Stimulated activated CD8-positive, alpha-beta memory T cell treated with anti-CD3 and anti-CD28 coated beads, Interleukin-4, amount 100 ng/mL, for 48 hours (primary cell): ENCODE results near the gene DDX24.
"Not testable (repeated sequence)": the region's sequence is repeated elsewhere in the genome, so short reads cannot be mapped to it uniquely, and the experiment has no call there.

Experiments
- DNase-seq: peaks from one replicate; pipeline ENCODE4 v3.0.0-alpha.2; 2020

The DDX24 gene

GRCh38 chr14:94079891-94080620 is 946 bp downstream of the DDX24 start:
- DNase-seq: no peak

- DNase-seq: no peak
Measured at GRCh38 chr14:94077823-94078222, 3.2 kb downstream of the DDX24 start.

GRCh38 chr14:94077111-94077821 is 3.7 kb downstream of the DDX24 start:
- no peak for DNase-seq

GRCh38 chr14:94075008-94075407 is 6.0 kb downstream of the DDX24 start:
- DNase-seq: no peak

- DNase-seq: no peak
Measured at GRCh38 chr14:94074534-94074933, 6.5 kb downstream of the DDX24 start.

- DNase-seq: not testable (repeated sequence)
Measured at GRCh38 chr14:94072076-94072475, 8.9 kb downstream of the DDX24 start.

GRCh38 chr14:94066089-94066676 is 14.8 kb downstream of the DDX24 start:
- no peak for DNase-seq

- DNase-seq: no peak
Measured at GRCh38 chr14:94062344-94062940, 18.6 kb downstream of the DDX24 start.

GRCh38 chr14:94059998-94060397 is 21.0 kb downstream of the DDX24 start:
- DNase-seq: no peak

GRCh38 chr14:94058674-94059138 is 22.3 kb downstream of the DDX24 start:
- no peak for DNase-seq

- DNase-seq: no peak
Measured at GRCh38 chr14:94058128-94058673, 22.8 kb downstream of the DDX24 start.

GRCh38 chr14:94056579-94057308 is 24.3 kb downstream of the DDX24 start:
- DNase-seq: no peak

GRCh38 chr14:94054936-94055335 is 26.1 kb downstream of the DDX24 start:
- no peak for DNase-seq

- no peak for DNase-seq
Measured at GRCh38 chr14:94054401-94054800, 26.6 kb downstream of the DDX24 start.

GRCh38 chr14:94052662-94053061 is 28.3 kb downstream of the DDX24 start:
- DNase-seq: no peak

- no peak for DNase-seq
Measured at GRCh38 chr14:94052199-94052598, 28.8 kb downstream of the DDX24 start.

GRCh38 chr14:94051779-94052178 is 29.2 kb downstream of the DDX24 start:
- DNase-seq: peak; percentile 22

GRCh38 chr14:94051115-94051514 is 29.9 kb downstream of the DDX24 start:
- DNase-seq: peak; percentile 24

- no peak for DNase-seq
Measured at GRCh38 chr14:94050231-94050880, 30.6 kb downstream of the DDX24 start.

GRCh38 chr14:94049625-94050023 is 31.4 kb downstream of the DDX24 start:
- DNase-seq: no peak

GRCh38 chr14:94048691-94049624 is 32.0 kb downstream of the DDX24 start:
- DNase-seq: peak; percentile 14
